ENCODE data around the gene RNF11. TPM values are rescaled to one million over a fixed set of nuclear protein-coding genes. Genes with fewer than 3 reads are reported as not detected.

Gene RNF11
- total and polyA plus RNA-seq, 2 of the 8 experiments (the other 6 are each of a cell fraction or from before 2014, with no cell fraction given): 49.6 to 54.2 TPM

DNA sequence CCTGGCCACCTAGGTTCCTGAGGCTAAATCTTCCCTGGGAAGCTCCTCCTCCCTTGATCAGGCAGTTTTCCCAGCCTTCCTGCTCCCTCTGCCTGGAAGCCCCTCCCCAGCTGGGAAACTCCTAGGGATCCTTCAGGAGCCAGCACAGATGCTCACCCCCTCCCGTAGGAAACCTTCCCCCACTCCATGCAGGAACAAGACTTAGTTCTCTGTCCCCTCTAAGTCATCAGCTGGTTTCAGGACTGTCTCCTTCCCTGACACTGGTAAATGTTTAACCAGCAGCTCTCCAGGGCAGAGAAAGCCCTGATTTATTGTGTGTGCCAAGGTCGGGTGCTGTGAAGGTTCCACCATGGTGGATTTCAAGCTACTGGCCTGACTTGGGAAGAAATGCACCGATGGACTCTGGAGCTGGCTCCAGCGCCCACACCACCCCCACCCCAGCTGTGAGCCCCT lies 69.3 kb downstream of the RNF11 start:
- Histone ChIP-seq H3K4me2 (ENCODE audit: insufficient read depth in 1 of 2, low read depth in 2 of 2, low read length in 2 of 2) (no peak overlapping the region), H4K5ac (ENCODE audit: insufficient read length, low read depth, low read length) (no peak overlapping the region), H3K79me1 (ENCODE audit: low read depth, low read length) (no peaks in the 10 kb centered on the region), H3K9ac (replicated peaks in 1 of 4; ENCODE audit: extremely low read depth in 1 of 4, low read depth in 3 of 4, low read length in 3 of 4) (no peak overlapping the region), H3K4ac (replicated peaks; ENCODE audit: insufficient read length, low read depth, low read length) (no peak overlapping the region), H3K56ac (replicated peaks; ENCODE audit: insufficient read length, low read depth, low read length) (no peak overlapping the region), H3K79me2 (ENCODE audit: control insufficient read depth in 1 of 2, insufficient read depth in 2 of 2, low read length in 2 of 2) (no peaks in the 10 kb centered on the region; a peak in 1 of 4 replicates), H3K23ac (ENCODE audit: insufficient read length) (no peak overlapping the region), H4K8ac (ENCODE audit: extremely low read depth, insufficient read depth, low read length) (no peak overlapping the region), H2BK5ac (ENCODE audit: low read depth, low read length) (no peak overlapping the region), H2AFZ (ENCODE audit: low read length) (0 out of 2 replicates have a peak overlapping the region, but pooled peaks have one; percentile 21), H3K18ac (ENCODE audit: extremely low read depth, low read length) (no peak overlapping the region), H3K4me1 (replicated peaks in 1 of 4; ENCODE audit: control insufficient read depth in 3 of 4, insufficient read depth in 4 of 4, low read length in 3 of 4) (peaks cover 0 to 6% (median under 1%) of the 10 kb centered on the region in 4 experiments; a peak in 2 of 7 replicates), H3K27ac (ENCODE audit: low read depth, low read length) (no peak overlapping the region), H4K91ac (replicated peaks; ENCODE audit: insufficient read length, low read length) (no peak overlapping the region), H2BK15ac (ENCODE audit: low read length) (0 out of 2 replicates have a peak overlapping the region, but pooled peaks have one; percentile 29), H3K14ac (ENCODE audit: insufficient read length) (no peak overlapping the region), H3K23me2 (ENCODE audit: low read depth, low read length) (no peaks in the 10 kb centered on the region), H4K20me1 (replicated peaks in 1 of 2; ENCODE audit: control insufficient read depth in 1 of 2, insufficient read depth in 2 of 2, low read length in 2 of 2) (no peaks in the 10 kb centered on the region), H2BK20ac (ENCODE audit: low read length) (no peak overlapping the region), H3K4me3 (ENCODE audit: extremely low read depth in 1 of 4, insufficient read depth in 2 of 4, low read depth in 3 of 4, low read length in 4 of 4) (no peak overlapping the region), H2BK120ac (replicated peaks; ENCODE audit: low read depth, low read length) (no peak overlapping the region), H2BK12ac (ENCODE audit: low read depth, low read length) (no peak overlapping the region), H3K36me3 (ENCODE audit: control insufficient read depth in 2 of 4, insufficient read depth in 4 of 4, low read length in 3 of 4) (no peaks in the 10 kb centered on the region), H2AK5ac (ENCODE audit: low read depth, low read length) (no peak overlapping the region), H3K9me3 (ENCODE audit: insufficient read depth in 2 of 2, low read depth in 1 of 2, low read length in 1 of 2) (no peaks in the 10 kb centered on the region), H3K27me3 (replicated peaks in 1 of 4; ENCODE audit: control insufficient read depth in 3 of 4, extremely low read depth in 1 of 4, insufficient read depth in 3 of 4, low read length in 3 of 4) (no peaks in the 10 kb centered on the region)
- no peak for FAIRE-seq
- POLR2A ChIA-PET (ENCODE audit: partially characterized antibody): interaction anchor here (2.3 kb wide), 1 partner anchor 9 kb away, joined by 10 read pairs; no protein-coding TSS in a partner anchor
- no peak for DNase-seq (ENCODE audit: low read depth in 1 of 2, low spot score in 2 of 2)
- 95% methylated on average over 4 of the region's 4 CpGs; no CpG with 5 or more reads in 1 of the 2 experiments for WGBS, 2 experiments (ENCODE audit: extremely low coverage in 1 of 2, insufficient coverage in 1 of 2, insufficient read length in 1 of 2, insufficient replicate concordance in 2 of 2, low coverage in 1 of 2, low lambda C conversion rate in 2 of 2, missing lambda C conversion rate in 1 of 2)
- CTCF ChIA-PET (ENCODE audit: partially characterized antibody): interaction anchor here (1.2 to 3.9 kb wide), 5 partner anchors 8 to 15 kb away, joined by 4 to 20 read pairs (median 4); no protein-coding TSS in a partner anchor
- TF ChIP-seq POU5F1 (IDR thresholded peaks at IDR 0.05; ENCODE audit: low read depth, low read length) (no peak), TCF12 (IDR thresholded peaks at IDR 0.05; ENCODE audit: low read depth, low read length) (no peak), POLR2AphosphoS5 (IDR thresholded peaks at IDR 0.05; ENCODE audit: low read depth, low read length) (no peak), EP300 (IDR thresholded peaks at IDR 0.05; ENCODE audit: borderline replicate concordance in 1 of 2, low read depth in 2 of 2, low read length in 2 of 2) (no peak), RXRA (IDR thresholded peaks at IDR 0.05; ENCODE audit: insufficient read depth, low read depth, low read length) (no peak), ASH2L (IDR thresholded peaks at IDR 0.05; ENCODE audit: low read length) (no peak), KDM1A (IDR thresholded peaks at IDR 0.05; ENCODE audit: borderline replicate concordance, low read length) (no peak), FOSL1 (IDR thresholded peaks at IDR 0.05; ENCODE audit: insufficient read depth, low read depth, low read length) (no peak), SP4 (IDR thresholded peaks at IDR 0.05; ENCODE audit: low read length) (no peak)
- TF ChIP-seq, protein P1, sequence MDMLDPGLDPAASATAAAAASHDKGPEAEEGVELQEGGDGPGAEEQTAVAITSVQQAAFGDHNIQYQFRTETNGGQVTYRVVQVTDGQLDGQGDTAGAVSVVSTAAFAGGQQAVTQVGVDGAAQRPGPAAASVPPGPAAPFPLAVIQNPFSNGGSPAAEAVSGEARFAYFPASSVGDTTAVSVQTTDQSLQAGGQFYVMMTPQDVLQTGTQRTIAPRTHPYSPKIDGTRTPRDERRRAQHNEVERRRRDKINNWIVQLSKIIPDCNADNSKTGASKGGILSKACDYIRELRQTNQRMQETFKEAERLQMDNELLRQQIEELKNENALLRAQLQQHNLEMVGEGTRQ (IDR thresholded peaks at IDR 0.05; ENCODE audit: low read length): no peak
- TF ChIP-seq, protein P2, sequence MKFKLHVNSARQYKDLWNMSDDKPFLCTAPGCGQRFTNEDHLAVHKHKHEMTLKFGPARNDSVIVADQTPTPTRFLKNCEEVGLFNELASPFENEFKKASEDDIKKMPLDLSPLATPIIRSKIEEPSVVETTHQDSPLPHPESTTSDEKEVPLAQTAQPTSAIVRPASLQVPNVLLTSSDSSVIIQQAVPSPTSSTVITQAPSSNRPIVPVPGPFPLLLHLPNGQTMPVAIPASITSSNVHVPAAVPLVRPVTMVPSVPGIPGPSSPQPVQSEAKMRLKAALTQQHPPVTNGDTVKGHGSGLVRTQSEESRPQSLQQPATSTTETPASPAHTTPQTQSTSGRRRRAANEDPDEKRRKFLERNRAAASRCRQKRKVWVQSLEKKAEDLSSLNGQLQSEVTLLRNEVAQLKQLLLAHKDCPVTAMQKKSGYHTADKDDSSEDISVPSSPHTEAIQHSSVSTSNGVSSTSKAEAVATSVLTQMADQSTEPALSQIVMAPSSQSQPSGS (IDR thresholded peaks at IDR 0.05; ENCODE audit: low read length): no peak
